ENCODE data around the gene TLK2.
"Not testable (repeated sequence)": the region's sequence is repeated elsewhere in the genome, so short reads cannot be mapped to it uniquely, and the experiment has no call there.

Gene TLK2

GRCh38 chr17:62536557-62536956 is 57.9 kb downstream of the TLK2 start:
- H3K27me3 ChIP-seq; H3K4me2 ChIP-seq; H3K9ac ChIP-seq; H3K9me3 ChIP-seq (replicated peaks in 1 of 11); H3K27ac ChIP-seq; H3K4me3 ChIP-seq; H3K4me1 ChIP-seq: not testable (repeated sequence)
- H4K20me1 ChIP-seq = peaks cover 0 to 42% (median 8%) of the 10 kb centered on the region in 11 experiments; a peak in 11 of 22 replicates
- peaks cover 49 to 81% (median 65%) of the 10 kb centered on the region in 11 experiments for H3K36me3 ChIP-seq

- Histone ChIP-seq H4K20me1 (peaks cover 0 to 72% (median 24%) of the 10 kb centered on the region in 11 experiments; a peak in 13 of 22 replicates), H3K36me3 (peaks cover 54 to 87% (median 80%) of the 10 kb centered on the region in 11 experiments)
- not testable (repeated sequence) for H3K9me3 ChIP-seq (replicated peaks in 1 of 11); H3K27ac ChIP-seq; H3K27me3 ChIP-seq; H3K4me1 ChIP-seq; H3K4me3 ChIP-seq; H3K4me2 ChIP-seq; H3K9ac ChIP-seq
Observed at GRCh38 chr17:62541073-62541472, 62.4 kb downstream of the TLK2 start.

- H3K4me2 ChIP-seq = not testable (repeated sequence)
Observed at GRCh38 chr17:62543278-62543775, 64.7 kb downstream of the TLK2 start.

GRCh38 chr17:62546066-62546465 is 67.4 kb downstream of the TLK2 start:
- H3K4me3 ChIP-seq; H3K4me2 ChIP-seq; H3K27me3 ChIP-seq; H3K9me3 ChIP-seq (replicated peaks in 1 of 11); H3K4me1 ChIP-seq; H3K9ac ChIP-seq; H3K27ac ChIP-seq: not testable (repeated sequence)
- H3K36me3 ChIP-seq = peaks cover 16 to 71% (median 59%) of the 10 kb centered on the region in 11 experiments
- H4K20me1 ChIP-seq = peaks cover 7 to 84% (median 38%) of the 10 kb centered on the region in 11 experiments; a peak in 15 of 22 replicates

More at GRCh38 chr17:62543278-62543775, 64.7 kb downstream of the TLK2 start:
- H3K9ac ChIP-seq; H3K4me3 ChIP-seq; H3K27me3 ChIP-seq; H3K9me3 ChIP-seq (replicated peaks in 1 of 11); H3K27ac ChIP-seq; H3K4me1 ChIP-seq: not testable (repeated sequence)
- Histone ChIP-seq H3K36me3 (peaks cover 36 to 75% (median 68%) of the 10 kb centered on the region in 11 experiments), H4K20me1 (peaks cover 0 to 81% (median 30%) of the 10 kb centered on the region in 11 experiments; a peak in 13 of 22 replicates)

- Histone ChIP-seq H3K4me2 (peak overlapping the region in 8 of 11 experiments; percentile 26 to 62 (median 46); a peak in 9 of 22 replicates), H4K20me1 (peaks cover 0 to 65% (median 15%) of the 10 kb centered on the region in 11 experiments; a peak in 13 of 22 replicates), H3K9ac (peak overlapping the region in 2 of 11 experiments; percentile 41 to 52; a peak in 1 of 22 replicates), H3K36me3 (peaks cover 24 to 70% (median 48%) of the 10 kb centered on the region in 11 experiments)
- H3K27me3 ChIP-seq; H3K4me3 ChIP-seq; H3K4me1 ChIP-seq; H3K27ac ChIP-seq; H3K9me3 ChIP-seq (replicated peaks in 1 of 11): not testable (repeated sequence)
Observed at GRCh38 chr17:62552851-62553659, 74.4 kb downstream of the TLK2 start.

- H3K9ac ChIP-seq; H3K9me3 ChIP-seq (replicated peaks in 1 of 11); H3K4me3 ChIP-seq; H3K4me1 ChIP-seq; H3K27ac ChIP-seq; H3K27me3 ChIP-seq; H3K4me2 ChIP-seq: not testable (repeated sequence)
- Histone ChIP-seq H4K20me1 (peaks cover 0 to 38% (median 0%) of the 10 kb centered on the region in 11 experiments; a peak in 7 of 22 replicates), H3K36me3 (peaks cover 48 to 85% (median 65%) of the 10 kb centered on the region in 11 experiments)
Observed at GRCh38 chr17:62557532-62557931, 78.9 kb downstream of the TLK2 start.

GRCh38 chr17:62558941-62559340 is 80.3 kb downstream of the TLK2 start:
- H3K9me3 ChIP-seq (replicated peaks in 1 of 11); H3K27me3 ChIP-seq; H3K9ac ChIP-seq; H3K27ac ChIP-seq; H3K4me3 ChIP-seq; H3K4me1 ChIP-seq; H3K4me2 ChIP-seq: not testable (repeated sequence)
- H4K20me1 ChIP-seq = peaks cover 0 to 32% (median 0%) of the 10 kb centered on the region in 11 experiments; a peak in 8 of 22 replicates
- H3K36me3 ChIP-seq = peaks cover 62 to 97% (median 78%) of the 10 kb centered on the region in 11 experiments

- Histone ChIP-seq H3K4me1 (peaks cover 0 to 12% (median 0%) of the 10 kb centered on the region in 10 experiments; a peak in 4 of 20 replicates), H4K20me1 (peaks cover 0 to 21% (median 0%) of the 10 kb centered on the region in 11 experiments; a peak in 7 of 22 replicates), H3K36me3 (peaks cover 72 to 98% (median 85%) of the 10 kb centered on the region in 11 experiments)
- not testable (repeated sequence) for H3K9me3 ChIP-seq (replicated peaks in 1 of 11); H3K9ac ChIP-seq; H3K27me3 ChIP-seq; H3K27ac ChIP-seq; H3K4me2 ChIP-seq; H3K4me3 ChIP-seq
Observed at GRCh38 chr17:62560971-62561370, 82.3 kb downstream of the TLK2 start.

- Histone ChIP-seq H3K27ac (no peak overlapping the region), H3K4me1 (peaks cover 0 to 29% (median 0%) of the 10 kb centered on the region in 10 experiments; a peak in 6 of 20 replicates), H3K4me2 (no peak overlapping the region), H3K27me3 (no peaks in the 10 kb centered on the region), H3K9ac (no peak overlapping the region), H3K4me3 (no peak overlapping the region), H3K36me3 (peaks cover 70 to 97% (median 85%) of the 10 kb centered on the region in 11 experiments), H3K9me3 (replicated peaks in 1 of 11) (no peaks in the 10 kb centered on the region; a peak in 1 of 22 replicates), H4K20me1 (peaks cover 0 to 32% (median 0%) of the 10 kb centered on the region in 11 experiments; a peak in 5 of 22 replicates)
- no peak for TF ChIP-seq Cebpa-rat (IDR thresholded peaks at IDR 0.05)
Observed at GRCh38 chr17:62562656-62563055, 84.0 kb downstream of the TLK2 start.

Data from BLaER1 treated with 17β-estradiol and CSF1 and Interleukin-3, amounts not matched to agents 10 nM and 100 nM (cell line).